HG03103 (cell line): ENCODE results near the gene LIPG.
"Not testable (repeated sequence)": the region's sequence is repeated elsewhere in the genome, so short reads cannot be mapped to it uniquely, and the experiment has no call there.

ENCODE experiments used
- ATAC-seq: cut with Tn5 transposase; IDR thresholded peaks from one replicate; pipeline ENCODE4 v1.9.1; 2021; ENCODE audit warnings: low read depth; ENCODE audit not compliant: unreplicated experiment

LIPG gene

DNA sequence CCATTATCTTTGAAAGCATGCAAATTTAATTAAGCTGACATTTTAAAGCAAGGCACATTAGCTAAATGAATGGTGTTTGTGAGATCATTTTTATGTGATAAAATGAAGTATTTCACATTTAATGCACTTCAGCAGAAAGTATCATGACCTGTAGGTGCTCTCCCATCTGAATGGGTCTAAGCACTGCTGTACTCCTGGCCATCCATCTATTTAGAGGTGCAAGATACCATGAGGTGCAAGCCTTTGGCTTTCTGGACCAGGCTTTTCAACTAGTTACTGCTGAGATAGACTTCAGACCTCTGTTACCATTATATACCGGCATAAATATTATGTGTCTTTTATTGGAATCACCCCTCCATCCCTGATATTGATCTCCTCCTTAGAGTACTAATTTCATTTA is 15.6 kb upstream of the LIPG start:
- no peak for ATAC-seq

DNA sequence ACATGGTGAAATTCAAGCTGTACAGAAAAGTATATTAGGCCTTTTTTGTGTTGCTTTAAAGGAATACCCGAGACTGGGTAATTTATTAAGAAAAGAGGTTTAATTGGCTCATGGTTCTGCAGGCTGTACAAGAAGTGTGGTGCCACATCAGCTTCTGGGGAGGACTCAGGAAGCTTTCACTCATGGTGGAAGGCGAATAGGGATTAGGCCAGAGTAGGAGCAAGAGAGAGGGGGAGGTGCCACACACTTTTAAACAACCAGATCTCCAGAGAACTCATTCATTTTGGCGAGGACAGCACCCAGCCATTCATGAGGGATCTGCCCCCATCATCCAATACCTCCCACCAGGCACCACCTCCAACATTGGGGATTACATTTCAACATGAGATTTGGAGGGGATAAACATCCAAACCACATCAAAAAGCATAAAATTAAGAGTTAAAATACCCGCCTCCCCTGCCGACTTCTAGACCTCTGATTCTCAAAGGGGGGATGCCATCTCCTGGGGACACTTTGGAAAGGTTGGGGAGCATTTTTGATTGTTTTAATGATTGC is 15.1 kb upstream of the LIPG start:
- ATAC-seq: no peak

DNA sequence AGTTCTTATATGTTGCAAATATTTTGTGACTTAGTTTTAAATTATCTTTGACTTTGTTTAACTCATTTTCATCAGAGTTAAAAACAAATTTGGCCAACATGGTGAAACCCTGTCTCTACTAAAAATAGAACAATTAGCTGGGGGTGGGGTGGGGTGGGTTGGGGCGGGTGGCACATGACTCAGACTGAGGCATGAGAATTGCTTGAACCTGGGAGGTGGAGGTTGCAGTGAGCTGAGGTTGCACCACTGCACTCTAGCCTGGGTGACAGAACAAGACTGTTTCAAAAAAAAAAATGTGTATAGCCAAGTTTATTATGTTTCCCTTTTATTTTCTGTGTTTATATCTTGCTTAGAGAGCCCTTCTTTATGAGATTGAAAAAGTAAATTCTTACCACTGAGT is 14.2 kb upstream of the LIPG start:
- no peak for ATAC-seq

DNA sequence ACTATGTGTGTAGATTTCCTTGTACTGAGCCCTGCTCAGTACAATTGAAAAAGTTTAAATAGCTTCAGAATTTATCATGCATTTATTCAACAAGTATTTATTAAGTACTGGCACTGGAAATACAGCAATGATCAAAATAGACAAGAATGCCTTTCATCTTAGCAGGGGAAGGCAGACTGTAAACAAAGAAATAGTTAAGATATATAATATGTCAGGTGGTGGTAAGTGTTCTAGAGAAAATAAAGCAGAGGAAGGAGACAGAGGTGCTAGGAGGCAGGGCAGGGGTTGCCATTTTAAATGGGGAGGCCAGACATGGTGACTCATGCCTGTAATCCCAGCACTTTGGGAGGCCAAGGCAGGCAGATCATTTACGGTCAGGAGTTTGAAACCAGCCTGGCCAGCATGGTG is 13.6 kb upstream of the LIPG start:
- ATAC-seq: no peak

DNA sequence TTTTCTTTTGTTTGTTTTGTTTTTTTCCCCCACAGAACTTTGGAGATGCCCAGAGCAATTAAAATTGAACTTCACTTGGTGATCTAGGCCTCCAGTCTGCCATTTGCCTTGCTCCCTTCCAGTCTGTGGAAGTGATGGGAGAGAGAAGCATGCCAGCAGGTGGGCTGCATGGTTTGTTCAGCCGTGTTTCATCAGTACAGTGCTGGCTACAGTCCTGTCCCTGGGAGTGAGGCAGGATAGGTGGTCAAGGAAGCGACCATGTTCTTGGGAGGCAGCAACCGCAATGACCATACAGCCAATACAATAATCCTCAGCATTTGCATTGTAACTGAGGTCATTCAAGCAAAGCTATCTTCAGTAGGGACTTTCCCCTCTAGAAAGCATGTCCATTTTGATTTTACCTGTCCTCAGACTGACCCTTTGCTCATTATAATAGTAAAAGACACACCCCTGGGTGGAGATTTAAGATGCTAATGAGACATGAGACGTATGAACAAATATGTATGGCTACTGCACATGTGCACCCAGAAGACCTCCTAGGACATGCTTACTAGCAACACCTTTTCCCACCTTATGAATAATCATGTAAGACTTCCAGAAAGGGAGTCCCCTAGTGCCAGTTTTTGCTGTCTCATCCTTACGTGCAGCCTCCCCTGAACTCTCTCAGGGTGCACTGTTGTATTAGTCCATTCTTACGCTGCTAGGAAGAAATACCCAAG is 11.1 kb upstream of the LIPG start:
- no peak for ATAC-seq

DNA sequence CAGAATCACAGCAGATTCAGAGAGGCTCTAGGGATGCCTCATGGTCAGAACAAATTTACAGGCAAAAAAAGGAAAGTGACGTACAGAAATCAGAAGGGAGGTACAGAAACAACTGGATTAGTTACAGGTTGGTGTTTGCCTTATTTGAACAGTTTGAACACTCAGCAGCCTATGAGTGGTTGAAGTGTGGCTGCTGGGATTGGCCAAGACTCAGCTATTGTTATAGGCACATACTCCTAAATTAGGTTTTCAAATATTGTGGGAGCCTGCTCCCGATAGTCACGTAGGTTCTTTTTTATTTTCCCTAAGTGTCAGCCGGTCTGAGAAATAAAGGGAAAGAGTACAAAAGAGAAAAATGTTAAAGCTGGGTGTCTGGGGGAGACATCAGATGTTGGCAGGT is 8.9 kb upstream of the LIPG start:
- no peak for ATAC-seq

DNA sequence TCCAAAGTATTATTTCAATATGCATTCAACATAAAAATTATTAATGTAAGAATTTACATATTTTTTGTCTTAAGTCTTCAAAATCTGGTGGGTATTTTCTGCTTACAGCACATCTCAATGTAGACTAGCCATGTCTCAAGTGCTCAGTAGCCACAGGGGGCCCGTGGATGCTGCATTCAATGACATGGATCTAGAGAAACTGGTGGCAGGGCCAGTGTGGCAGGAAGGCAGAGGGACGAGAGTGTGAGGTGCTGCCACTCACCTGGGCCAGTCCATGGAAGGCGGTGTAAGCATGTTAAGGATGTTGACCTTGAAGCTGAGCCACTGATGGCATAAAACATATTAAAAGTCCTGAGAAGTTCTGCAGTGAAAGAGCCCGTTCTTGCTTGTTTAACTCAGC is 6.2 kb upstream of the LIPG start:
- ATAC-seq: no peak

DNA sequence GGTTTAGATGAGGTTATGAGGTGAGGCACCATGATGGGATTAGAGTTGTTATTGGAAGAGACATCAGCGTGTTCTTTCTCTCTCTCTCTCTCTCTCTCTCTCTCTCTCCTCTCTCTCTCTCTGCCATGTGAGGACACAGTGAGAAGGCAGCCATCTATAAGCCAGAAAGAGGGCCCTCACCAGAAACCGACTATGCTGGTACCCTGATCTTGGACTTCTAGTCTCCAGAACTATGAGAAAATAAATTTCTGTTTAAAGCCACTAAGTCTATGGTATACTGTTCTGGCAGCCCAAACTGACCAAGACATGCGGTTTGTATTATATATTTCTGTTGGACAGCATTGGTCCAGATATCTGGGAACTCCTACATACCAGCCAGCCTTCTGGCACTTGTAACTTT is 3.5 kb upstream of the LIPG start:
- ATAC-seq: no peak

DNA sequence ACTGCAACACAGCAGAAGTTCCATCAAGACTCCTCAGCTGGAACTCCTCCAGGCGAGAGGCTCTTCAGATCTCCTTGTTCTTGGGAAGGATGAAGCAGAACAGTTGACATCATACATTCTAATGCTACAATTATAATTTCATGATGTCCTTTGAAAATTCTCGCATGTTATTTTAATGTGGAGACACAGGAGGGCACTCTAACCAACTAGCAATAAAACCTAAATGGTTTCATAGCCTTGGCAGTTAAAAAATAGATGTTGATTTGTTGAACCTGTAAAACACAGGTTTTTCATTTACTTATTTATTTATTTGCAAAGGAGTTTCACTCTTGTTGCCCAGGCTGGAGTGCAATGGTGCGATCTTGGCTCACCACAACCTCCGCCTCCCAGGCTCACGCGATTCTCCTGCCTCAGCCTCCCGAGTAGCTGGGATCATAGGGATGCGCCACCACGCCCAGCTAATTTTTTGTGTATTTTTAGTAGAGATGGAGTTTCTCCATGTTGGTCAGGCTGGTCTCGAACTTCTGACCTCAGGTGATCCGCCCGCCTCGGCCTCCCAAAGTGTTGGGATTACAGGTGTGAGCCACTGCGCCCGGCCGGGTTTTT is 2.4 kb upstream of the LIPG start:
- not testable (repeated sequence) for ATAC-seq

DNA sequence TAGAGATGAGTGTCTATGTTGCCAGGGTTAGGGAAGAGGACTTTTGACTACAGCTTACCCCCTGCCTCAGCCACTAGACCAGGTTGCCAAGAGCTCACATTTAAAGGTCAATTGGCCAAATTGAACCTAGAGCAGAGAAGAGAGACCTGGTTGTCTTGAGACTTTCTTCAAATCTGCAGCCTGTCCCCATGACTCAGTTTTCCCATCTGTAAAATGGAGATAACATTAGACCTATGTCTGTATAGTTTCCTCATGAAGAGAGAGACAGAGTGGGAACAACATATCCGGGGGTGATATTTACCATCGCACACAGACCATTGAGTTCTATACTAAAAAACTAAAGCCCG is 1.6 kb upstream of the LIPG start:
- no peak for ATAC-seq

DNA sequence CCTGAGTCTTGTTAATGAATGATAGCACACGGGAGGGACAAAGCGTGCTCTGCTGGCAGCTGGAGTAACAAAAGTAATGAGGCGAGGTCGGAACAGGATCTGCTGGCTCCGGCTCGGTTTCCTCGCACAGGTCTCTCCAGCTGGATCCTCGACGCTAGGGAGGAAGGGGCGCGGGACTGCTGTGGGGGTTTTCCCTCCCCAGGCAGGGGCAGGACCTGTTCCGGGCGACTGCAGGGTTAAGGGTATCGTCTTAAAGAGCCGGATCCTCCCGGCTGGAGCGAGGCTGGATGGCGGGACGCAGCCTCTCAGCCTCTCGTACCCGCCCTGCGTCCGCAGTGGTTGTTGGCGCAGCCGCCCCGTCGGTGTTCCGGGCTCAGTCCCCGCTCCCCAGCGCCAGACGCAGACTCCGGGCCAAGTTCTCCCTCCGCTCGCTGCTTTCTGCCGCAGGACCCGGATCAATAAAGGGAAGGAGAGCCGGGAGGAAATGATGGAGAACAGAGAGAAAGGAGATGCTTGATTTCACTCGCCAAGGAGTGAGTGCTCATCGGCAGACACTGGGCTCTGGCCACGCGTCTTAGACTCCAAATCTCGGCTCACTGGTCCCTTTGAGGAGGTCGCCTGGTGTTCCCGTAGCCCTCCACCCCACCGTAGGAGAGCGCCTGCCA is 1.1 kb upstream of the LIPG start:
- ATAC-seq: no peak

DNA sequence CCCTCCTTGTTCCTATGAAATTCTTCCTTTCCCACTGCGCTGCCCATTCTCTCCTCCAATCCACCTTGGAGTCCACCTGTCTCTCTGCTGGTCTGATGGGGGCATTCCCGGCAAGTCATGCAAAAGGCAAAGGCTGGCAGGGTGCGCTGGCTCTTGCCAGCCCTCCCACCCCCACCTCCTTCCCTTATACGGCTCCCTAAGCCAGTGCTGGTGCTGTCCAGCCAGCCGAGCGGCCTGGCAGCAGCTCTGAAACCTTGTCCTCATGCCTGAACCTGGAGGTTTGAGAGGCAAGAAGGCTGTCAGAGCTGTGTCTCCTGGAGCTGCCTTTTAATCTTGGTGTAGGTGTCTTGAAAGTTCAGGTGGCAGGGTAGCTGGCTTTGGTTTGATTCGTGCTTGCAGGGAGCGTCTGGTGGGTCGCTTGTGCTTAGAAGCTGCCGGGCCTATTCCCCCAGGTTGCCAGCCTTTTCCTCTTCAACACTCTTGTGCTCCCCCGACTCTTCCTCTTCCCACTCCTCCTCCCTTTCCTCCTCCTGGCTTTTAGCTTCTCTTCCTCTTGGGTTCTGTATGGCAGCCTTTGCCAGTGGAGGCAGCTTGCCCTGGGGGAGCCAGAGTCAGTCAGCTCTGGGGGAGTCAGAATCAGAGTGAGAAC is 748 bp downstream of the LIPG start:
- no peak for ATAC-seq

DNA sequence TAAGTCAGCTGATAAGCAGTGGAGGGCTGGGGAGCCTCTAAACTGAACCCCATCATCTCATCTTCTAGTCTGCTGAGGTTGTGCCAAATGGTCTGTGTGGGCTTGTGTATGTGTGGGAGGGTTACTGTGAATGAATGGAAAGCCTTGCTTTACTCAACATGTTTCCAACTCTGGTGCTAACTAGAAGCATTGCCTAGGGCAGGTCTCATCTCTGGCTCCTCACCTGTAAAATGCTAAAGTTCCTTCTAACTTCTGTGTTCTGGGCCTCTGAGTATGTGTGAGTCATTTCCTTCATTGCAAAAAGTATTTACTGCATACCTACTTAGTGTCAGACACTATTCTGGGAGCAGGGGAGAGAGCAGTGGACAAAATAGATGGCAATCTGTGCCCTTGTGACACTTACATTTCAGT is 1.3 kb downstream of the LIPG start:
- no peak for ATAC-seq

DNA sequence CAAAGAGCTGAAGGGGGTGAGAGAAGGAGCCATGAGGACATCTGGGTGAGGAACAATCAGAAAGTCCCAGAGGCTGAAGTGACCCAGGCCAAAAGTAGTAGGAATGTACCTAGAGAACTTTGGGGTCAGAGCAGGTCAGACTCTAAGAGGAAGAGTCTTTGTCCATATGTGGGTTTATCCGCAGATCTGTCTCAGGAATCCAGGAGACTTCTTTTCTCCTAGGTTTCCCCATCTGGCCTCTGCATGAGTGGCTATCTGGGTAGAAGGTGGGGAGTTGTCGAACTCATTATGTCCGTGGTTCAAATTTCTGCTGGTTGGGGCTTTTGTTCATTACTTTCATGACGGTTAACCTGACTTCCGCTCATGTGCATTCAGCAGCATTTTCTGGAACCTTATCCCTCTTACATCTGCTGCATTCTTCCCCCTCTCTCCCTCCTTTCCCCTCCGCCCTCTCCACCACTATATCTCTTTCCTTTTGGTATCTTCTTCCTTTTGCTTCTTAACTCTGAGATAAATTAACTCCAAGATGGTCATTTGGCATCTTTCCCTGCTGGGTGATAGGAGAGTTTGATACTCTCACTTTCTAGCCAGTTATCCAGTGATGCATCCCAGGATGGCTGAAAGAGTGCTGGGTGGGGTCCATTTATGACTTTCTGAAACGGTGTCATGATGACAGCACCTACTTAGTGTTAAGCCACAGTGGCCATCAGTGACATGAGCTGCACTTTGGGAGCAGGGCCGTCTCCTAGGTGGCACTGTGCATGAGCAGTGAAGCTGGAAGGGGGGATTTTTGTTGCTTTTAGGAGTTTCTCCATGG is 2.1 kb downstream of the LIPG start:
- no peak for ATAC-seq

DNA sequence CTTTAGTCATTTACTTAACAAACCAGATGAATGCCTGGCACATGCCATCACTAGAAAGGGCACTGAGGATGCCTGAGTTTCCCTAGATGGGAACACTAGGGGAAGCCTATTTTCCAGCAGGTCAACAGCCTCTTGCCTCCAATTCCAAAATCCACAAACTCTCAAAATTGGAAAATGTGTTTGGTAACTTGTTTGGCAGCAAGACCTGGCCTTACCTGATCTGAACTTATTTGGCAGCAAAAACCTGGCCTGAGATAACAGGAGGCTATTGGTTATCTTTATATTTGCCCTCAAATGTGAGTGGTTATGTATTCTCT is 2.6 kb downstream of the LIPG start:
- no peak for ATAC-seq

DNA sequence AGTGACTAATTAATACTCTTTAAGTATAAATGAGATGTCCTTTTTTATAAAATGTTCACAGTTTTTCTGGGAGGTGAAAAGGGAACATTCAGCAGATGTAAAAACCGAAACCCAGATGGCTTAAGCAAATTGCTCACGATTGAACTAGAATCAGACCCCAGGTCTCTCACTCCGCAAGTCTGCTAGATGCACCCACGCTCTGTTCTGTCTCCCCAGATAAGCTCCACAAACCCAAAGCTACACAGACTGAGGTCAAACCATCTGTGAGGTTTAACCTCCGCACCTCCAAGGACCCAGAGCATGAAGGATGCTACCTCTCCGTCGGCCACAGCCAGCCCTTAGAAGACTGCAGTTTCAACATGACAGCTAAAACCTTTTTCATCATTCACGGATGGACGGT is 3.2 kb downstream of the LIPG start:
- no peak for ATAC-seq

DNA sequence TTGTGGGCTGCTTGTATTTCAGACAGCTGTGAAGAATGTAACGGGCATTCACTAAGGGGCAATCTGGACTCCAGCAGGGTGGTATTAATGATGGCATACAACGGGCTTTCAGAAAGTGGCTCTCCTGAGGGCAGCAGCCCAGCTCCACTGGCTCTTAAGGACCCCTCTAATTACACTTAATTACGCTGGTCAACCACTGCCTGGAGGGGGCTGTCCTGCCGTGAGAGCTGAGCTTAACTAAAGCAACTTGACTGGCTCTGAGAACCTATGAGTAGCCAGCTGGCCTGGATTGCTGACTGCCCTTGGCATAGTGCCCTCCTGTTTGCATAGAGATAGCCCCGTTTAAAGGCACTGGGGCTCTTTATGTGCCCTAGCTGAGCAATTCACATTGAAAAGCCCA is 3.8 kb downstream of the LIPG start:
- no peak for ATAC-seq

DNA sequence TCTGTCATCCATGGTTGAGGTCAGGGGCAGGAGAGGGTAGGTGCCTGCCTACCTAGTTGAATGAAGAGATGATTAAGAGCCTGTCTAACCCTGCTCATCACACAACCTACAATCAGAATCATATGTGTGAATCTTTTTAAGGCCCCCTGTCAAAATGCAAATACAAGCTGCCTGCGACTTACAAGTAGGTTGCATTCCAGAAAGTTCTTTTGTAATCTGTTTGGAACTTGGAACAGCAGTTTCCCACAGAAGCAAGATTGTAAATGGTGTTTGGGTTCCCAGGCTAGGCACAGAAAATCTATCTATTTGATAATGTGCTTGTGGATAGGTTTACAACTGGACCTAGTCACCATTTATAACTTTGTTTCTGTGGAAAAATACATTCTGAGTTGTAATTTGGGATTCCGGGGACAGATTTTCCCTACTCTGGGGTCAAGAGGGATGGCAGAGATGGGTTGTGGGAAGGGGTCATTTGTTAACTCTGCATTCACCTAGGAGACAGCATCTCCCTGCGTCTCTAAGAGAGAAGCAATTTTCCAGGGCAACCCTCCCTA is 4.4 kb downstream of the LIPG start:
- no peak for ATAC-seq

DNA sequence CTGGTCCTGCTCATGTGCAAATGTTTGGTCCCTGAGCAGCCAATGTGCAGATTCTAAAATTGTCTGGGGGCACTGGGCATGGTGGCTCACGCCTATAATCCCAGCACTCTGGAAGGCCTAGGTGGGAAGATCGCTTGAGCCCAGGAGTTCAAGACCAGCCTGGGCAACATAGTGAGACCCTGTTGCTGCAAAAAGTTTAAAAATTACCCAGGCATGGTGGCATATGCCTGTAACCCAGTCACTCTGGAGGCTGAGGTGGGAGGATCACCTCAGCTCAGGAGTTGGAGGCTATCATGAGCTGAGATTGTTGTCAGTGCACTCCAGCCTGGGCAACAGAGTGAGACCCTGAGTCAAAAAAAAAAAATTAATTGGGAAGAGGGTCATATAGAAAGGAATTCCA is 5.1 kb downstream of the LIPG start:
- ATAC-seq: no peak

DNA sequence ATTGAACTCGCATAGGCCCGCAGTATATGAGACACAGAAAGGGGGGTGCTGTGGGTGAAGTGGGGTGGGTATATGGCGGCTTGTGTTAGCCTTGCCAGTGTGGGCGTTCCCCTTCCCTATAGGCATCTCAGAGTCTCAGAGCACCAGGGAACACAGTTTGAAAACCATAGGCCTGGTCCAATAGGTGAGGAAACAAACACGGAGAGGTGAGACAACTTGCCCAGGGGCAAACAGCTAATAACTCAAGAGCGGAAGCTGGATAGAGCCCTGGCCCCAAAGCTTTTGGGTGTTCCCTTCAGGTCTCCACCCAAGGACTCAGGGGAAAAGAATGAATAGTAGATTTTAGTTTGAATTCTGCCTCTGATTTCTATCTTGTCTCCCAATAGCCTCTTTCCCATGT is 7.9 kb downstream of the LIPG start:
- no peak for ATAC-seq

DNA sequence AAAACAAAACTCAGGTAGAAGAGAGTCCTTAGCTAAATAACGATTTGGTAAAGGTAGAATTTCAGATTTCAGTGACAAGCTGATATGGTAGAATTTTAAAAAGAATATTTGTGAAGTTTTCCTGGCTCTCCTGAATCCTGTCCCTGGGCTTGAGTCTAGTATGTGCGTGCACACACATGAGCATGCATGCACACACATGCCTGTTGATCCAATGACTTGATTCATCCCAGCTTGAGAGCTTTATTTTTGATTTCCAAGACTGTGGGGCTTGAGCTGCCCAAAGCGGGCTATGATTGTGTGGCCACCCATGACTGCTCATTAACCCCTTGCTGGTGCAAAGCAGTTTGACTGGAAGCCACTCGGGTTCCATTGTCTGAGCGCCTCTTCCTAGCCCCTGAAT is 9.0 kb downstream of the LIPG start:
- ATAC-seq: no peak
